GM23338 (cell line): ENCODE measurements around the gene LNP1. TPM values are rescaled to one million over a fixed set of nuclear protein-coding genes. Genes with fewer than 3 reads are reported as not detected.

Experiments
- ATAC-seq: fragments of 200-7000 bp; cut with Tn5 transposase; 3 replicates; pipeline ENCODE4 v1.9.1; 2020
- DNase-seq: peaks from one replicate; pipeline ENCODE4 v3.0.0-alpha.2; 2015; ENCODE audit warnings: low spot score
- H2AFZ ChIP-seq: fragments of 200-600 bp; sonication (generic); 2 replicates; pipeline ENCODE4 v1.8.0; 2016; ENCODE audit warnings: antibody characterized with exemption, mild to moderate bottlenecking, moderate library complexity
- H3F3A ChIP-seq: fragments of 200-600 bp; sonication (generic); replicated peaks from 2 replicates; pipeline ENCODE4 v1.8.0; 2017; ENCODE audit warnings: antibody characterized with exemption, mixed run types, low read depth
- H3K27ac ChIP-seq: fragments of 200-600 bp; sonication (generic); 2 replicates; pipeline ENCODE4 v1.6.1; 2016; ENCODE audit warnings: low read depth
- H3K27me3 ChIP-seq: fragments of 200-600 bp; sonication (generic); 2 replicates; pipeline ENCODE4 v1.8.0; 2016; ENCODE audit warnings: mild to moderate bottlenecking, mixed run types, moderate library complexity; ENCODE audit not compliant: insufficient read depth
- H3K36me3 ChIP-seq: fragments of 200-600 bp; sonication (generic); 2 replicates; pipeline ENCODE4 v1.8.0; 2016; ENCODE audit warnings: mild to moderate bottlenecking; ENCODE audit not compliant: insufficient read depth
- H3K4me1 ChIP-seq: fragments of 200-600 bp; sonication (generic); 2 replicates; pipeline ENCODE4 v1.8.0; 2016; ENCODE audit warnings: mild to moderate bottlenecking, moderate library complexity; ENCODE audit not compliant: insufficient read depth
- H3K4me2 ChIP-seq: fragments of 200-600 bp; sonication (generic); 2 replicates; pipeline ENCODE4 v1.7.1; 2017; ENCODE audit warnings: mixed run types
- H3K4me3 ChIP-seq: fragments of 200-600 bp; sonication (generic); 2 replicates; pipeline ENCODE4 v1.6.1; 2016; ENCODE audit warnings: mixed run types
- H3K79me2 ChIP-seq: fragments of 200-600 bp; sonication (generic); replicated peaks from 2 replicates; pipeline ENCODE4 v1.8.0; 2017; ENCODE audit warnings: mild to moderate bottlenecking; ENCODE audit not compliant: insufficient read depth
- H3K9me2 ChIP-seq: fragments of 200-600 bp; sonication (generic); 2 replicates; pipeline ENCODE4 v1.8.0; 2017; ENCODE audit not compliant: insufficient read depth
- H4K20me1 ChIP-seq: fragments of 200-600 bp; sonication (generic); replicated peaks from 2 replicates; pipeline ENCODE4 v1.8.0; 2017; ENCODE audit warnings: mild to moderate bottlenecking; ENCODE audit not compliant: insufficient read depth
- H3K27ac Mint-ChIP-seq: 2 replicates; pipeline ENCODE4 v1.8.0; 2020; ENCODE audit warnings: inconsistent platforms, mild to moderate bottlenecking, moderate library complexity, mixed read lengths
- H3K27me3 Mint-ChIP-seq: 3 replicates; pipeline ENCODE4 v1.8.0; 2022; ENCODE audit warnings: low read depth, mild to moderate bottlenecking, moderate library complexity, mixed read lengths, inconsistent platforms; ENCODE audit not compliant: insufficient read depth, poor library complexity
- H3K36me3 Mint-ChIP-seq: 3 replicates; pipeline ENCODE4 v1.8.0; 2021; ENCODE audit warnings: low read depth, mild to moderate bottlenecking, inconsistent platforms, moderate library complexity, mixed read lengths
- H3K4me1 Mint-ChIP-seq: 3 replicates; pipeline ENCODE4 v1.8.0; 2020; ENCODE audit warnings: mild to moderate bottlenecking, inconsistent platforms, mixed read lengths
- H3K4me3 Mint-ChIP-seq: 3 replicates; pipeline ENCODE4 v1.8.0; 2021; ENCODE audit warnings: moderate library complexity, mild to moderate bottlenecking, inconsistent platforms, mixed read lengths
- H3K9me3 Mint-ChIP-seq: 3 replicates; pipeline ENCODE4 v1.8.0; 2020; ENCODE audit warnings: moderate library complexity, mild to moderate bottlenecking, inconsistent platforms, mixed read lengths
- EZH2 ChIP-seq: fragments of 200-600 bp; sonication (generic); IDR thresholded peaks from one replicate; pipeline ENCODE4 v1.8.0; 2017; ENCODE audit warnings: antibody characterized with exemption, mild to moderate bottlenecking, low read depth; ENCODE audit not compliant: unreplicated experiment
- EZH2phosphoT487 ChIP-seq: fragments of 200-600 bp; sonication (generic); IDR thresholded peaks from one replicate; pipeline ENCODE4 v1.8.1; 2018; ENCODE audit warnings: antibody characterized with exemption; ENCODE audit not compliant: unreplicated experiment
- JUNB ChIP-seq: IDR thresholded peaks from one replicate; pipeline ENCODE4 v1.6.1; 2016; ENCODE audit warnings: antibody characterized with exemption; ENCODE audit not compliant: unreplicated experiment
- NANOG ChIP-seq: IDR thresholded peaks from 2 replicates; pipeline ENCODE4 v1.6.1; 2016; ENCODE audit warnings: antibody characterized with exemption, borderline replicate concordance
- POLR2AphosphoS5 ChIP-seq: IDR thresholded peaks from 2 replicates; pipeline ENCODE4 v1.6.1; 2016; ENCODE audit warnings: antibody characterized with exemption, low read depth
- ZNF114 ChIP-seq: fragments of 250-450 bp; sonication (Bioruptor Pico); IDR thresholded peaks from 2 replicates; pipeline ENCODE4 v1.5.0; 2020; ENCODE audit warnings: mild to moderate bottlenecking, moderate library complexity
- ZNF331 ChIP-seq: fragments of 250-450 bp; sonication (Bioruptor Pico); IDR thresholded peaks from 2 replicates; pipeline ENCODE4 v1.5.0; 2020; ENCODE audit warnings: low read depth, mild to moderate bottlenecking, moderate library complexity
- polyA plus RNA-seq: library from polyadenylated mRNA; unstranded; fragments of >200 nt; fragmentation: Nextera tagmentation; extraction: Ambion mirVana; gene quantifications from 2 replicates; pipeline ENCODE4 v1.2.1, GENCODE V29; 2016
- total RNA-seq: library from RNA; depleted of rRNA; stranded (reverse); fragments of >200 nt; shearing (Covaris generic); gene quantifications from 2 replicates; pipeline ENCODE4 v1.2.3, GENCODE V29; 2014
- TF ChIP-seq, protein P1 (sequence below): fragments of 250-450 bp; sonication (Bioruptor Pico); IDR thresholded peaks from 2 replicates; pipeline ENCODE4 v1.5.0; 2020; ENCODE audit warnings: mild to moderate bottlenecking, moderate library complexity
- TF ChIP-seq, protein P2 (sequence below): IDR thresholded peaks from 2 replicates; pipeline ENCODE4 v1.6.1; 2016; ENCODE audit warnings: antibody characterized with exemption
- TF ChIP-seq, protein P3 (sequence below): IDR thresholded peaks from one replicate; pipeline ENCODE4 v1.6.1; 2018; ENCODE audit warnings: antibody characterized with exemption; ENCODE audit not compliant: unreplicated experiment

Gene LNP1
- total and polyA plus RNA-seq, 2 experiments from 2014 or later: 4.7 to 6.7 TPM

DNA sequence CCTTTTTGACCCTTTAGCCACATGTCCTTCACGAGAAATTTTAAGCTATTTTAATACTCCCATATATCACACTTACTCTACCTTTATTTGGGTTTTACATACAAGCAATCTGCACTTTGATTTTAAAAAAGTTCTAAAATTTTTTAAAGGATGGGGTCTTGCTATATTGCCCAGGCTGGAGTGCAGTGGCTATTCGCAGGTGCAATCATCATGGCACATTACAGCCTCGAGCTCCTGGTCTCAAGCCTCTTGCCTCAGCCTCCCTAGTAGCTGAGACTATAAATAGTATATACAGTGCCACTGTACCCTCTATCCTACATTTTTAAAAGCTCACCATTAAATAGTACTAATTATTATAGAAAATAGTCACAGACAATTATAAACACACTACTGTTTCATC, 36.9 kb upstream of the LNP1 start:
- Histone ChIP-seq H3K4me1 (no peaks in the 10 kb centered on the region), H3K4me3 (no peak overlapping the region), H3K9me2 (no peaks in the 10 kb centered on the region), H3F3A (no peaks in the 10 kb centered on the region), H3K36me3 (peaks cover 25% of the 10 kb centered on the region; the same call in 1 of the 2 replicates), H4K20me1 (no peaks in the 10 kb centered on the region), H3K27me3 (no peaks in the 10 kb centered on the region), H3K79me2 (no peaks in the 10 kb centered on the region), H3K27ac (no peak overlapping the region), H3K4me2 (no peak overlapping the region), H2AFZ (no peak overlapping the region)
- ATAC-seq: no peak
- Mint-ChIP-seq H3K4me3 (no peak overlapping the region), H3K27me3 (peaks cover 3% of the 10 kb centered on the region), H3K4me1 (no peaks in the 10 kb centered on the region), H3K9me3 (peaks cover 3% of the 10 kb centered on the region; the same call in 2 of the 3 replicates), H3K36me3 (peaks cover 65% of the 10 kb centered on the region), H3K27ac (no peak overlapping the region)
- TF ChIP-seq EZH2 (no peak), NANOG (no peak), POLR2AphosphoS5 (no peak), ZNF114 (CRISPR knock-in tag) (no peak), JUNB (no peak), EZH2phosphoT487 (no peak)
- TF ChIP-seq, protein P1, sequence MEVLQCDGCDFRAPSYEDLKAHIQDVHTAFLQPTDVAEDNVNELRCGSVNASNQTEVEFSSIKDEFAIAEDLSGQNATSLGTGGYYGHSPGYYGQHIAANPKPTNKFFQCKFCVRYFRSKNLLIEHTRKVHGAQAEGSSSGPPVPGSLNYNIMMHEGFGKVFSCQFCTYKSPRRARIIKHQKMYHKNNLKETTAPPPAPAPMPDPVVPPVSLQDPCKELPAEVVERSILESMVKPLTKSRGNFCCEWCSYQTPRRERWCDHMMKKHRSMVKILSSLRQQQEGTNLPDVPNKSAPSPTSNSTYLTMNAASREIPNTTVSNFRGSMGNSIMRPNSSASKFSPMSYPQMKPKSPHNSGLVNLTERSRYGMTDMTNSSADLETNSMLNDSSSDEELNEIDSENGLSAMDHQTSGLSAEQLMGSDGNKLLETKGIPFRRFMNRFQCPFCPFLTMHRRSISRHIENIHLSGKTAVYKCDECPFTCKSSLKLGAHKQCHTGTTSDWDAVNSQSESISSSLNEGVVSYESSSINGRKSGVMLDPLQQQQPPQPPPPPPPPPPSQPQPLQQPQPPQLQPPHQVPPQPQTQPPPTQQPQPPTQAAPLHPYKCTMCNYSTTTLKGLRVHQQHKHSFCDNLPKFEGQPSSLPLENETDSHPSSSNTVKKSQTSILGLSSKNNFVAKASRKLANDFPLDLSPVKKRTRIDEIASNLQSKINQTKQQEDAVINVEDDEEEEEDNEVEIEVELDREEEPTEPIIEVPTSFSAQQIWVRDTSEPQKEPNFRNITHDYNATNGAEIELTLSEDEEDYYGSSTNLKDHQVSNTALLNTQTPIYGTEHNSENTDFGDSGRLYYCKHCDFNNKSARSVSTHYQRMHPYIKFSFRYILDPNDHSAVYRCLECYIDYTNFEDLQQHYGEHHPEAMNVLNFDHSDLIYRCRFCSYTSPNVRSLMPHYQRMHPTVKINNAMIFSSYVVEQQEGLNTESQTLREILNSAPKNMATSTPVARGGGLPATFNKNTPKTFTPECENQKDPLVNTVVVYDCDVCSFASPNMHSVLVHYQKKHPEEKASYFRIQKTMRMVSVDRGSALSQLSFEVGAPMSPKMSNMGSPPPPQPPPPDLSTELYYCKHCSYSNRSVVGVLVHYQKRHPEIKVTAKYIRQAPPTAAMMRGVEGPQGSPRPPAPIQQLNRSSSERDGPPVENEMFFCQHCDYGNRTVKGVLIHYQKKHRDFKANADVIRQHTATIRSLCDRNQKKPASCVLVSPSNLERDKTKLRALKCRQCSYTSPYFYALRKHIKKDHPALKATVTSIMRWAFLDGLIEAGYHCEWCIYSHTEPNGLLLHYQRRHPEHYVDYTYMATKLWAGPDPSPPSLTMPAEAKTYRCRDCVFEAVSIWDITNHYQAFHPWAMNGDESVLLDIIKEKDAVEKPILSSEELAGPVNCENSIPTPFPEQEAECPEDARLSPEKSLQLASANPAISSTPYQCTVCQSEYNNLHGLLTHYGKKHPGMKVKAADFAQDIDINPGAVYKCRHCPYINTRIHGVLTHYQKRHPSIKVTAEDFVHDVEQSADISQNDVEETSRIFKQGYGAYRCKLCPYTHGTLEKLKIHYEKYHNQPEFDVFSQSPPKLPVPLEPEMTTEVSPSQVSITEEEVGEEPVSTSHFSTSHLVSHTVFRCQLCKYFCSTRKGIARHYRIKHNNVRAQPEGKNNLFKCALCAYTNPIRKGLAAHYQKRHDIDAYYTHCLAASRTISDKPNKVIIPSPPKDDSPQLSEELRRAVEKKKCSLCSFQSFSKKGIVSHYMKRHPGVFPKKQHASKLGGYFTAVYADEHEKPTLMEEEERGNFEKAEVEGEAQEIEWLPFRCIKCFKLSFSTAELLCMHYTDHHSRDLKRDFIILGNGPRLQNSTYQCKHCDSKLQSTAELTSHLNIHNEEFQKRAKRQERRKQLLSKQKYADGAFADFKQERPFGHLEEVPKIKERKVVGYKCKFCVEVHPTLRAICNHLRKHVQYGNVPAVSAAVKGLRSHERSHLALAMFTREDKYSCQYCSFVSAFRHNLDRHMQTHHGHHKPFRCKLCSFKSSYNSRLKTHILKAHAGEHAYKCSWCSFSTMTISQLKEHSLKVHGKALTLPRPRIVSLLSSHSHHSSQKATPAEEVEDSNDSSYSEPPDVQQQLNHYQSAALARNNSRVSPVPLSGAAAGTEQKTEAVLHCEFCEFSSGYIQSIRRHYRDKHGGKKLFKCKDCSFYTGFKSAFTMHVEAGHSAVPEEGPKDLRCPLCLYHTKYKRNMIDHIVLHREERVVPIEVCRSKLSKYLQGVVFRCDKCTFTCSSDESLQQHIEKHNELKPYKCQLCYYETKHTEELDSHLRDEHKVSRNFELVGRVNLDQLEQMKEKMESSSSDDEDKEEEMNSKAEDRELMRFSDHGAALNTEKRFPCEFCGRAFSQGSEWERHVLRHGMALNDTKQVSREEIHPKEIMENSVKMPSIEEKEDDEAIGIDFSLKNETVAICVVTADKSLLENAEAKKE (CRISPR knock-in tag): no peak
- no peak for DNase-seq

DNA sequence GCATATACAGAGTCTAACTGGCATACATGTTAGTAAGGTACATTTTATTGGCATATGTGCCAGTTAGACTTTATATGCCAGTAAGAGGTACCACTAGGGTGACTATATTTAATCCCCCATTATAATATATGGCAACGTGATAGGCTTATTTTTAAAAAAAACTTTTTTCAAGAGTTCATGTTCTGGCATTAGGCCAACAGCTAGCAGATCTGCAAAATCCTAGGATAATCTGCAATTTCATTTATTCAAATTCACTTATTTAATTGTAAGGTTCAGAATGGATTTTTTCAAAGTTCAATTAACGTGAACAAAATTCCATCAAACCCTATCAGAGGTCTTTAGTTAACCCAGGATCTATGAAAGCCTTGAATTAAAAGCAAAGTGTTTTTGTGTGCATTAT, 34.9 kb upstream of the LNP1 start:
- H3K36me3 Mint-ChIP-seq: peaks cover 66% of the 10 kb centered on the region
- Histone ChIP-seq H3K4me2 (no peak overlapping the region), H2AFZ (no peak overlapping the region), H3F3A (no peaks in the 10 kb centered on the region), H4K20me1 (no peaks in the 10 kb centered on the region), H3K4me1 (peaks cover 8% of the 10 kb centered on the region; the same call in 1 of the 2 replicates), H3K9me2 (no peaks in the 10 kb centered on the region), H3K27ac (no peak overlapping the region), H3K27me3 (no peaks in the 10 kb centered on the region), H3K79me2 (no peaks in the 10 kb centered on the region), H3K4me3 (no peak overlapping the region), H3K36me3 (peaks cover 28% of the 10 kb centered on the region; the same call in 1 of the 2 replicates)
- no peak overlapping the region for H3K27ac Mint-ChIP-seq
- 0 out of 3 replicates have a peak, but pooled peaks cover 3% of the 10 kb centered on the region for H3K4me1 Mint-ChIP-seq
- peaks cover 3% of the 10 kb centered on the region; the same call in 2 of the 3 replicates for H3K9me3 Mint-ChIP-seq
- DNase-seq: no peak
- no peaks in the 10 kb centered on the region for H3K27me3 Mint-ChIP-seq
- H3K4me3 Mint-ChIP-seq: no peak overlapping the region
- no peak for ATAC-seq
- no peak for TF ChIP-seq ZNF331
- TF ChIP-seq JUNB: no peak
- TF ChIP-seq, protein P2, sequence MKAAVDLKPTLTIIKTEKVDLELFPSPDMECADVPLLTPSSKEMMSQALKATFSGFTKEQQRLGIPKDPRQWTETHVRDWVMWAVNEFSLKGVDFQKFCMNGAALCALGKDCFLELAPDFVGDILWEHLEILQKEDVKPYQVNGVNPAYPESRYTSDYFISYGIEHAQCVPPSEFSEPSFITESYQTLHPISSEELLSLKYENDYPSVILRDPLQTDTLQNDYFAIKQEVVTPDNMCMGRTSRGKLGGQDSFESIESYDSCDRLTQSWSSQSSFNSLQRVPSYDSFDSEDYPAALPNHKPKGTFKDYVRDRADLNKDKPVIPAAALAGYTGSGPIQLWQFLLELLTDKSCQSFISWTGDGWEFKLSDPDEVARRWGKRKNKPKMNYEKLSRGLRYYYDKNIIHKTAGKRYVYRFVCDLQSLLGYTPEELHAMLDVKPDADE: no peak
- no peak for TF ChIP-seq NANOG
- TF ChIP-seq, protein P3, sequence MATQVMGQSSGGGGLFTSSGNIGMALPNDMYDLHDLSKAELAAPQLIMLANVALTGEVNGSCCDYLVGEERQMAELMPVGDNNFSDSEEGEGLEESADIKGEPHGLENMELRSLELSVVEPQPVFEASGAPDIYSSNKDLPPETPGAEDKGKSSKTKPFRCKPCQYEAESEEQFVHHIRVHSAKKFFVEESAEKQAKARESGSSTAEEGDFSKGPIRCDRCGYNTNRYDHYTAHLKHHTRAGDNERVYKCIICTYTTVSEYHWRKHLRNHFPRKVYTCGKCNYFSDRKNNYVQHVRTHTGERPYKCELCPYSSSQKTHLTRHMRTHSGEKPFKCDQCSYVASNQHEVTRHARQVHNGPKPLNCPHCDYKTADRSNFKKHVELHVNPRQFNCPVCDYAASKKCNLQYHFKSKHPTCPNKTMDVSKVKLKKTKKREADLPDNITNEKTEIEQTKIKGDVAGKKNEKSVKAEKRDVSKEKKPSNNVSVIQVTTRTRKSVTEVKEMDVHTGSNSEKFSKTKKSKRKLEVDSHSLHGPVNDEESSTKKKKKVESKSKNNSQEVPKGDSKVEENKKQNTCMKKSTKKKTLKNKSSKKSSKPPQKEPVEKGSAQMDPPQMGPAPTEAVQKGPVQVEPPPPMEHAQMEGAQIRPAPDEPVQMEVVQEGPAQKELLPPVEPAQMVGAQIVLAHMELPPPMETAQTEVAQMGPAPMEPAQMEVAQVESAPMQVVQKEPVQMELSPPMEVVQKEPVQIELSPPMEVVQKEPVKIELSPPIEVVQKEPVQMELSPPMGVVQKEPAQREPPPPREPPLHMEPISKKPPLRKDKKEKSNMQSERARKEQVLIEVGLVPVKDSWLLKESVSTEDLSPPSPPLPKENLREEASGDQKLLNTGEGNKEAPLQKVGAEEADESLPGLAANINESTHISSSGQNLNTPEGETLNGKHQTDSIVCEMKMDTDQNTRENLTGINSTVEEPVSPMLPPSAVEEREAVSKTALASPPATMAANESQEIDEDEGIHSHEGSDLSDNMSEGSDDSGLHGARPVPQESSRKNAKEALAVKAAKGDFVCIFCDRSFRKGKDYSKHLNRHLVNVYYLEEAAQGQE: no peak
